GM21447 (cell line): ENCODE data around the gene FTL.

Experiments
- ATAC-seq: cut with Tn5 transposase; IDR thresholded peaks from one replicate; pipeline ENCODE4 v1.9.1; 2021; ENCODE audit not compliant: unreplicated experiment

Gene FTL

DNA sequence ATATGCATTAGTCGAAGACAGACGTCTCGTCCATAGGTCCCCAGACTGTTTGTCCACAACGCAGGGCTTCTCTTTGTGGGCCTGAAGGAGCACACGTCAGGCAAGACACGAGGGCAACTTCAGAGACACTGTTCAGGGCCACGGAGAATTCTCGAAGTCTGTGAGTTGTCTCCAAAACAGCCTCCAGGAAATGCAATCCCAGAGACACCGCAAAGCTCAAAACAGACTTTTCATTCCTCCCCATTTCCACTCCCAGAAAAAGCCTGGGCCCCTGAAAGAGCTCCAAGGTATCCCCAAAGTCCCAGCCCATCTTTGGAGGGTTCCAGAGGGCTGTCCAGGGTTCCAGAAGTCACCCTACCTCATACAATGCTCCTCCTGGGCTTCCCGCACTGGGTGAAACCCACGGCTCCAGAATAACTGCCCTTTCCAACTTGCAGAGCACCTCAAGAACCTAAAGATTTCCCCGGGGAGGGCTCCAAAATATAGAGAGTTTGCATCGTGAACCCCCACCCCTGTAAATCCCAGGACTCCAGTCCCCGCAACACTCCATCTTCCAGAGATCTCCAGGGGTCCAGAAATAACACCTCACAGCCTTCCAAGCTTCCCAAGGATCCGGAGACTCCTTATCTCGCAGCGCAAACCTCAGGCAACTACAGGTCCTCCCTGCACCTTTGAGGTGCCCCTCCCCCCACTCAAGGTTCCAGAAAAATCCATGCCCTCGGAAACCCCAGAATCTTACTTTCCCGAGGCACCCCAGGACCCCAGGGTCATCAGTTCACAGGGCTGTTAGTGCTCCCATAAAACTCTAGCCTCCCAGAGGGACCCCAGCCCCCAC is 687 bp upstream of the FTL start:
- no peak for ATAC-seq

DNA sequence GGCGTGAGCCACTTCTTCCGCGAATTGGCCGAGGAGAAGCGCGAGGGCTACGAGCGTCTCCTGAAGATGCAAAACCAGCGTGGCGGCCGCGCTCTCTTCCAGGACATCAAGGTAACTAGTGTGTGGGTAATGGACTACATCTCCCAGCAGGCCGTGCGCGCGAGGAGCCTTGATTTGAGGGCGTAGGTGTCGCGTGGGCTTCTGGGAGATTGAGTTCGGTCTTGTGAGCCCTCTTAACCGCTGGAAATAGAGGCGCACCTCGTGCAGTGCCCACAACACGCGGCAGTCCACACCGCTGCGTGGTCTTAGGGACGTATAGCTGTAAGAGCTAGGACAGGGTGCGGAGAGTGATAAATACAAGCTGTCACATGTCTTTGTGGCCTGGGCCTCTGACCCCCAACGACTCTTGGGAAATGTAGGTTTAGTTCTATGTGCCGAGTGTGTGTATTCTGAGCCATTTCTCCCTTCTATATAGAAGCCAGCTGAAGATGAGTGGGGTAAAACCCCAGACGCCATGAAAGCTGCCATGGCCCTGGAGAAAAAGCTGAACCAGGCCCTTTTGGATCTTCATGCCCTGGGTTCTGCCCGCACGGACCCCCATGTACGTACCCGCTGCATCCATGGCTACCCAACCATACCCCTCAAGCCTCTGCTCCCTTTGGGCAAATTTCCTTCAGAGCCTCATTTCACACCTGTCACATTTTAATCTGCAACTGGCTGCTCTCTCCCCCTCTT is 864 bp downstream of the FTL start:
- peak; percentile 16 for ATAC-seq

DNA sequence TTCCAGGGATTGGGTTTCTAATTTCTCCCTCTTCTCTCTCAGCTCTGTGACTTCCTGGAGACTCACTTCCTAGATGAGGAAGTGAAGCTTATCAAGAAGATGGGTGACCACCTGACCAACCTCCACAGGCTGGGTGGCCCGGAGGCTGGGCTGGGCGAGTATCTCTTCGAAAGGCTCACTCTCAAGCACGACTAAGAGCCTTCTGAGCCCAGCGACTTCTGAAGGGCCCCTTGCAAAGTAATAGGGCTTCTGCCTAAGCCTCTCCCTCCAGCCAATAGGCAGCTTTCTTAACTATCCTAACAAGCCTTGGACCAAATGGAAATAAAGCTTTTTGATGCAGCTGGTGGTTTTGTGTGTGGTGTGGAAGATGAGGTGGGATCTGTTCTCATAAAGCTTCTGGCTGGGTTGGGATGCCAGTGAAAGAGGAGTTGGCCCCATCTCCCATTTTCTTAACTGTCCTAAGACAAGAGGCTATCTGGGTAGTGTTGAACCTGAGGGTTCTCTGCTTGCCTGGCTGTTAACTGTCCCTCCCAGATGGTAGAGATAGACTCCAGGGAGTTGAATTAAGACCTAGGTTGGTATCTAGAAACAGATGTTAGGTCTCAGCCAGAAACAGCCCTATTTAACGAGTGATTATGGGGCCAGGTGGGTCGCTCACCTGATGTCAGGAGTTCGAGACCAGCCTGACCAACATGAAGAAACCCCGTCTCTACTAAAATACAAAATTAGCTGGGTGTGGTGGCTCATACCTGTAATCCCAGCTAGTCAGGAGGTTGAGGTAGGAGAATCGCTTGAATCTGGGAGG is 1.6 kb downstream of the FTL start:
- no peak for ATAC-seq

- no peak for ATAC-seq
Observed at GRCh38 chr19:48967346-48968178, 2.5 kb downstream of the FTL start.

- no peak for ATAC-seq
Observed at GRCh38 chr19:48968179-48968661, 3.1 kb downstream of the FTL start.

- ATAC-seq, result no peak
Observed at GRCh38 chr19:48968813-48969218, 3.7 kb downstream of the FTL start.

- no peak for ATAC-seq
Observed at GRCh38 chr19:48969276-48970138, 4.4 kb downstream of the FTL start.

- no peak for ATAC-seq
Observed at GRCh38 chr19:48970139-48970766, 5.1 kb downstream of the FTL start.

DNA sequence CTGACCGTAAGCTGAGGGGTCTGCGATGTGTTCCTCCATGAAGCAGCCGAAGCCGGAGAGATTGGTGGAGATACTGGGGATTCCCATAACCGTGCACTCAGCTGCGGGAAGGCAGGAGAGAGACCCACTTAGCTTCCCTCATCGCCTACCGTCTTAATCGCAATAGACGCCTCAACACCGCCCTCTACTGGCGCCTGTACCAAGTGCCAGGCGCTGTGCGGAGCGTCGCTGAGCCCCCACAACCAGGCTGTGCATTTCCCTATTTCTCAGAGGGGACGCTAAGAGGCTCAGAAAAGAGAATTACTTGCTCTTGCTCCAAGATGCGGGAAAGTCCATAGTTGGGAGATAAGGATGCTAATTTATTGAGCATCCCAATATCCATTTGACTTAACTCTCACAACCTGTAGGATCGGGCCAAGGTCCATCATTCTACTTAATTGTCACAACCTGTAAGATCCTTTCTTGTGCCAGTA is 5.8 kb downstream of the FTL start:
- no peak for ATAC-seq

GRCh38 chr19:48975947-48976847 is 11.1 kb downstream of the FTL start:
- ATAC-seq, result no peak

DNA sequence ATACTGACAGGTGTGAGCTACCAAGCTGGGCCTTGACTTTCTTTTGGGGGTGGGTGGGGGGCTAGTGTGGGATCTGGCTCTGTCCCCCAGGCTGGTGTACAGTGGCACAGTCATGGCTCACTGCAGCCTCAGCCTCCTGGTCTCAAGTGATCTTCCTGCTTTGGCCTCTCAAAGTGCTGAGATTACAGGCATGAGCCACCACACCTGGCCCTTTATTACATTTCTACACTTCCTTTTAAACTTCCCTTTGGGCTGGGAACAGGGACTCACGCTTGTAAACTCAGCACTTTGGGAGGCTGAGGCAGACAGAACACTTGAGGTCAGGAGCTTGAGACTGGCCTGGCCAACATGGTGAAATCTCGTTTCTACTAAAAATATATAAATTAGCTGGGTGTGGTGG is 12.0 kb downstream of the FTL start:
- ATAC-seq, result no peak

- no peak for ATAC-seq
Observed at GRCh38 chr19:48982280-48982679, 17.2 kb downstream of the FTL start.

- no peak for ATAC-seq
Observed at GRCh38 chr19:48985711-48986110, 20.6 kb downstream of the FTL start.

DNA sequence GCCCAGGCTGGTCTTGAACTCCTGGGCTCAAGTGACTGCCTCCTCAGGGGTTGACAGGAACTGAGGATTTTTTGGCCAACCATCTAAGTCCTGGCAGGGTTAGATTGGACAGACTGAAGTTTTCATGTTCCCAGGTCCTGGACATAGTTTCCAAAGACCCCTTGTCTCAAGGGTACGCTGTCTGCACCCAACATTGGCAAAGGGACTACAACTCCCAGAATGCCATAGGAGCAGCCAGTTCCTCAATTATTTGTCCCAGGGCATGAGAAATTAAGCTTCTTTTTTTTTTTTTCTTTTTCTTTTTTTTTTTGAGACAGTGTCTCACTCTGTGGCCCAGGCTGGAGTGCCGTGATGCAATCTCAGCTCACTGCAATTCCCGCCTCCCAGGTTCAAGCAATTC is 21.1 kb downstream of the FTL start:
- ATAC-seq, result no peak

DNA sequence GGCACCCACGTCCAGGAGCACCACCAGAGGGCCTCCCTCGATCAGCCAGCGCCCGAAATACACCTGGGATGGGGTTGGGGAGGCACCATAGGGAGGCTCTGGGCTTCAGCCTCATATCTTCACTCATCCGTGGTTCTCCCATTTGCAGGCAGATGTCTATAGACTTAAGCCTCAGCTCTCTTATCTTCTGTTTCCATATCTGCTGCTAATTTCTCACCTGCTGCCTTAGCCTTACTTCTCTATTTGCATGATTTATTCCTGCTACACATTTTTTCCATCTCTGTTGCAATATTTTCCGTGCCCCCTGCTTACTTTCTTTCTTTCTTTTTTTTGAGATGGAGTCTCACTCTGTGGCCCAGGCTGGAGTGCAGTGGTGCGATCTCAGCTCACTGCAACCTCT is 22.2 kb downstream of the FTL start:
- ATAC-seq, result no peak

- no peak for ATAC-seq
Observed at GRCh38 chr19:48988286-48988685, 23.2 kb downstream of the FTL start.

GRCh38 chr19:48988860-48989259 is 23.8 kb downstream of the FTL start:
- ATAC-seq, result no peak

DNA sequence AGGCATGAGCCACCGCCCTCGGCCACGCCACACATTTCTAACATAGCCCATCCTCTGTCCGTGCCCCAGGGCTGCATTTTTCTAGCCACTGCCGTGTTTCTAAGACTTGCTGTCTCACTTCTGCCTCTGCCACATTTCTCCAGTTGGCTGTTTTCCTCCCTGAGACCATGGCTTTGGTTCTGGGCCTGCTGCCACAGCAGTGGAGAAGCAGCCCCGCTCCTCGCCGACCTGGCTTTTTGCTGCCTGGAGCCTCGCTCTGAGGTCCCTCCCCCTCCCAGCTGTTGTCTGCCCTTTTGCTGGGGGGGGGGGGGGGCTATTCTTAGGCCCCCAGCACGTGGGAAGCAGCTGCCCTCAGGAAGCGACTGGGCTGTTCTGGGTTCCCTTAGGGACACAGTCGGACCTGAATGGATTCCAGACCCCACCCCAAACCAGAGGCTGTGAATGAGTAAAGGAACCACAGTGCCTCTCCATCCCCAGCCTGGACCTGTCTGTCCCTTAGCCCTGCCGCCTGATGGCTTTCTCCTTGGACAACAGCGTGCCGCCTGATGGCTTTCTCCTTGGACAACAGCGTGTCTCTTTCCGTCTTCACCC is 24.7 kb downstream of the FTL start:
- no peak for ATAC-seq
